WTC11 (cell line): ENCODE data around the gene GABRG3.

ENCODE experiments used
- CBFB ChIP-seq: sonication (generic); formaldehyde crosslinking; IDR thresholded peaks from 2 replicates; pipeline ENCODE4 v1.8.1; 2022; ENCODE audit warnings: mild to moderate bottlenecking, low read depth, missing genetic modification reagents
- CTCF ChIP-seq: fragments of 200-600 bp; IDR thresholded peaks from 2 replicates; pipeline ENCODE4 v1.8.0; 2022; ENCODE audit warnings: antibody characterized with exemption
- FOXP1 ChIP-seq: sonication (generic); formaldehyde crosslinking; IDR thresholded peaks from 2 replicates; pipeline ENCODE4 v1.8.0; 2022; ENCODE audit warnings: missing genetic modification reagents, mild to moderate bottlenecking, moderate library complexity, borderline replicate concordance
- IRF2 ChIP-seq: sonication (generic); formaldehyde crosslinking; IDR thresholded peaks from 2 replicates; pipeline ENCODE4 v1.8.0; 2022; ENCODE audit warnings: low read depth, missing genetic modification reagents, borderline replicate concordance
- NR3C1 ChIP-seq: sonication (generic); formaldehyde crosslinking; conservative IDR thresholded peaks from 2 replicates; pipeline ENCODE4 v1.8.1; 2023; ENCODE audit warnings: low read depth, mild to moderate bottlenecking, missing genetic modification reagents
- TEAD4 ChIP-seq: sonication (generic); formaldehyde crosslinking; IDR thresholded peaks from 2 replicates; pipeline ENCODE4 v1.8.0; 2022; ENCODE audit warnings: mild to moderate bottlenecking, missing genetic modification reagents
- ZNF219 ChIP-seq: sonication (generic); formaldehyde crosslinking; IDR thresholded peaks from 2 replicates; pipeline ENCODE4 v1.8.0; 2023; ENCODE audit warnings: missing genetic modification reagents, mild to moderate bottlenecking, borderline replicate concordance
- ZNF396 ChIP-seq: fragments of 250-450 bp; sonication (Bioruptor Pico); IDR thresholded peaks from 2 replicates; pipeline ENCODE4 v1.8.0; 2021; ENCODE audit warnings: mild to moderate bottlenecking, moderate library complexity, borderline replicate concordance

DNA sequence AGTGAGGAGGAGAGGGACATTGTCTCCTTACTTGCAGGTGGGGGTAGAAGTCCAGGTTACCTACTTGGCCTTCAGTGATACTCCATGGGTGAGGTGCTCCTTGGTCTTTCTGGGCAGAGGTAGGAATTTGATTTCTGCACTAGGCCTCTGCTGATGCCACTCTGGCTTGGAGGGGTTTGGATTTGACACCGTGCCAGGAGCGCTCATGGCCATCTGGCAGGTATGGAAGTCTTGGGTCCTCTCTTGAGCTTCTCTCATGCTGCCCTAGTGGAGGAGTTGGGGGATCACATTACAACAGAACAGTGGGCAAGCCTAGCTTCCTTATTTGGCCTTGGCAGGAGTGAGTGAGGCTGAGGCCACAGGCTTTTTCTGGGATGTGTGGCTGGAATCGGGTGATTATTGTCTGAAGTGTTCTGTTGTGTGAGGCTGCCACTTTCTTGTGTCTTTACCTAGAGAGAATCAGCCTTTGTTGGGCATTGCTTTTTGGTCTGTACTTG lies 525.0 kb downstream of the GABRG3 start:
- TF ChIP-seq TEAD4 (CRISPR knock-in tag) (no peak), ZNF219 (CRISPR knock-in tag) (no peak), CTCF (no peak), CBFB (CRISPR knock-in tag) (no peak), FOXP1 (CRISPR knock-in tag) (no peak), ZNF396 (CRISPR knock-in tag) (no peak), NR3C1 (CRISPR knock-in tag) (no peak), IRF2 (CRISPR knock-in tag) (no peak)
